GM19239 (cell line): Measurements from ENCODE around the gene SBSN.

ENCODE experiments used
- DNase-seq: peaks from one replicate; pipeline ENCODE4 v3.0.0; 2011; ENCODE audit warnings: low spot score; ENCODE audit not compliant: insufficient read length
- FAIRE-seq: peaks from 2 replicates; lab custom pipeline; 2011; peaks lifted over from hg19 to GRCh38; lab: Jason Lieb, UNC

SBSN gene

GRCh38 chr19:35534803-35535480 is 6.8 kb upstream of the SBSN start:
- FAIRE-seq (no peak), DNase-seq (no peak)

- DNase-seq (peak; percentile 53), FAIRE-seq (peak; percentile 44)
Measured at GRCh38 chr19:35533822-35534392, 5.8 kb upstream of the SBSN start.

- FAIRE-seq, result no peak
- DNase-seq, result no peak
Measured at GRCh38 chr19:35533201-35533821, 5.2 kb upstream of the SBSN start, which contains the start of gene GAPDHS. Gene GAPDHS (plus strand): TSS chr19:35533456. CDS start chr19:35533528, 72 bp downstream.

GRCh38 chr19:35531291-35531690 is 3.2 kb upstream of the SBSN start:
- FAIRE-seq (no peak), DNase-seq (no peak)

GRCh38 chr19:35529241-35530218 is 1.4 kb upstream of the SBSN start:
- FAIRE-seq, result no peak
- DNase-seq, result no peak

GRCh38 chr19:35525873-35526272 is 2.2 kb downstream of the SBSN start:
- DNase-seq (no peak), FAIRE-seq (no peak)

- DNase-seq (no peak), FAIRE-seq (no peak)
Measured at GRCh38 chr19:35524181-35524837, 3.8 kb downstream of the SBSN start.

- FAIRE-seq, result no peak
- no peak for DNase-seq
Measured at GRCh38 chr19:35522745-35523327, 5.3 kb downstream of the SBSN start.

- FAIRE-seq (no peak), DNase-seq (no peak)
Measured at GRCh38 chr19:35521124-35521743, 6.9 kb downstream of the SBSN start.

- FAIRE-seq (no peak), DNase-seq (no peak)
Measured at GRCh38 chr19:35519291-35519690, 8.8 kb downstream of the SBSN start.

- DNase-seq, result no peak
- no peak for FAIRE-seq
Measured at GRCh38 chr19:35518313-35518712, 9.8 kb downstream of the SBSN start.

- no peak for DNase-seq
- no peak for FAIRE-seq
Measured at GRCh38 chr19:35517342-35517741, 10.8 kb downstream of the SBSN start.

GRCh38 chr19:35516310-35516709 is 11.8 kb downstream of the SBSN start:
- DNase-seq (no peak), FAIRE-seq (no peak)

- DNase-seq (no peak), FAIRE-seq (no peak)
Measured at GRCh38 chr19:35514282-35514809, 13.8 kb downstream of the SBSN start.

GRCh38 chr19:35513628-35514281 is 14.4 kb downstream of the SBSN start, which contains the start of gene DMKN:
Gene DMKN (minus strand): TSS chr19:35513649. CDS start chr19:35513475, 174 bp downstream.
- DNase-seq (no peak), FAIRE-seq (no peak)

GRCh38 chr19:35512831-35513627 is 15.1 kb downstream of the SBSN start:
- FAIRE-seq (no peak), DNase-seq (no peak)

- no peak for FAIRE-seq
- DNase-seq, result no peak
Measured at GRCh38 chr19:35511337-35511736, 16.8 kb downstream of the SBSN start.

GRCh38 chr19:35510626-35510964 is 17.5 kb downstream of the SBSN start:
- peak; percentile 83 for FAIRE-seq
- DNase-seq, result no peak
